ENCODE measurements around the gene COPA. TPM values are rescaled to one million over a fixed set of nuclear protein-coding genes. Genes with fewer than 3 reads are reported as not detected.

Gene COPA
- total RNA-seq, 1 experiment from 2014 or later, result 118 TPM

DNA sequence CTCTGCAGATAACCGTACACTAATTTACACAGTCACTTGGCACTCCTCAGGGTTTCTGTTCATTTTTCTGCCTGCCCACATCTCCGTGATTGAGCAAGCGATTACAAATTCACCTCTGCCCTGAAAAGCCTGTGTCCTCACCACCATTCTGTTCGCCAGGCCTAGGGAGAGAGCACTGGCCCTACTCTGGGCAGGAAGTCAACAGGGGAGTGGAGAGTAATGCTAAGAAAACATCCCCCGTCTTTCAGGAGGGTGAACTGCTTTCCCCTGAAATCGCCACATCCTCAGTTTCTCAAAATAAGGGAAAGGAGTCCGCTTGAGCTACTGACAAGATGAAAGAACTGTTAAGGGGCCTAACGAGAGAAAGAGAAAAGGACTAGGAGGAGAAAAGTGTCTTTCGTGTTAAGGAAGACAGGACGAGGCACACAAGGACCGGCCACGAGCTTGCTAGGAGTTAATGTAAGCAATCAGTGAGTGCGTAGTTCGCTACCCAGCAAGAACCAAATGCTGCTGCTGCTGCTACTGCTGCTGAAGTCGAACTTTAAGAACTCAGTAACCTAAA, 58.7 kb downstream of the COPA start:
- H2BK15ac ChIP-seq (ENCODE audit: low read depth, low read length), result no peak overlapping the region
- no peak overlapping the region for H4K8ac ChIP-seq (replicated peaks; ENCODE audit: insufficient read length, low read depth, low read length)
- no peaks in the 10 kb centered on the region for H4K20me1 ChIP-seq (ENCODE audit: control insufficient read depth, insufficient read depth, insufficient read length)
- H4K91ac ChIP-seq (ENCODE audit: insufficient read length, low read depth, low read length), result no peak overlapping the region
- H3K79me2 ChIP-seq (ENCODE audit: insufficient read depth, low read length), result peaks cover 5% of the 10 kb centered on the region; the same call in 1 of the 2 replicates
- no peaks in the 10 kb centered on the region for H3K27me3 ChIP-seq (ENCODE audit: insufficient read depth, low read length)
- peaks cover 4% of the 10 kb centered on the region for H3K23me2 ChIP-seq (ENCODE audit: insufficient read length, low read depth, low read length, poor library complexity, severe bottlenecking)
- H3K4me1 Mint-ChIP-seq, result peaks cover 14 to 16% of the 10 kb centered on the region in 2 experiments
- H3T11ph ChIP-seq (ENCODE audit: low read length), result no peak overlapping the region
- H3K27ac Mint-ChIP-seq, result peak overlapping the region; percentile 26 to 86 (median 86)
- no peak overlapping the region for H2AK5ac ChIP-seq (ENCODE audit: insufficient read length, low read length)
- H3K14ac ChIP-seq (ENCODE audit: insufficient read depth, low read length), result peak overlapping the region; percentile 80; the same call in 1 of the 2 replicates
- no peak overlapping the region for H3K27ac ChIP-seq (ENCODE audit: insufficient read length, low read depth, low read length)
- no peak overlapping the region for H3K56ac ChIP-seq (ENCODE audit: insufficient read length, low read depth, low read length)
- no peak overlapping the region for H3K4ac ChIP-seq (ENCODE audit: low read depth, low read length)
- peak overlapping the region; percentile 87 to 96 for H3K4me3 Mint-ChIP-seq
- H3K27me3 Mint-ChIP-seq (ENCODE audit: low read depth), result no peaks in the 10 kb centered on the region
- no peak overlapping the region for H2AFZ ChIP-seq (ENCODE audit: low read length)
- no peak overlapping the region for H2BK5ac ChIP-seq (ENCODE audit: insufficient read length, low read length)
- H3K4me2 ChIP-seq (ENCODE audit: insufficient read depth, insufficient read length, low read length), result peak overlapping the region; percentile 97
- DNase-seq, result no peak
- no peaks in the 10 kb centered on the region for H3K9me3 Mint-ChIP-seq
- H2BK120ac ChIP-seq (ENCODE audit: low read depth, low read length, poor library complexity, severe bottlenecking), result no peak overlapping the region
- no peak overlapping the region for H3K23ac ChIP-seq (ENCODE audit: insufficient read length, low read depth, low read length)
- no CpG with 5 or more reads among the region's 15 CpGs for WGBS (ENCODE audit: extremely low coverage, insufficient read length, low lambda C conversion rate)
- 0 out of 2 replicates have a peak, but pooled peaks cover 2% of the 10 kb centered on the region for H3K4me1 ChIP-seq (ENCODE audit: insufficient read depth, low read length)
- no peak overlapping the region for H2BK20ac ChIP-seq (ENCODE audit: low read depth, low read length, poor library complexity, severe bottlenecking)
- H3K9ac ChIP-seq (ENCODE audit: extremely low read depth, insufficient read length, low read length), result peak overlapping the region; percentile 87
- TF ChIP-seq, protein P1, sequence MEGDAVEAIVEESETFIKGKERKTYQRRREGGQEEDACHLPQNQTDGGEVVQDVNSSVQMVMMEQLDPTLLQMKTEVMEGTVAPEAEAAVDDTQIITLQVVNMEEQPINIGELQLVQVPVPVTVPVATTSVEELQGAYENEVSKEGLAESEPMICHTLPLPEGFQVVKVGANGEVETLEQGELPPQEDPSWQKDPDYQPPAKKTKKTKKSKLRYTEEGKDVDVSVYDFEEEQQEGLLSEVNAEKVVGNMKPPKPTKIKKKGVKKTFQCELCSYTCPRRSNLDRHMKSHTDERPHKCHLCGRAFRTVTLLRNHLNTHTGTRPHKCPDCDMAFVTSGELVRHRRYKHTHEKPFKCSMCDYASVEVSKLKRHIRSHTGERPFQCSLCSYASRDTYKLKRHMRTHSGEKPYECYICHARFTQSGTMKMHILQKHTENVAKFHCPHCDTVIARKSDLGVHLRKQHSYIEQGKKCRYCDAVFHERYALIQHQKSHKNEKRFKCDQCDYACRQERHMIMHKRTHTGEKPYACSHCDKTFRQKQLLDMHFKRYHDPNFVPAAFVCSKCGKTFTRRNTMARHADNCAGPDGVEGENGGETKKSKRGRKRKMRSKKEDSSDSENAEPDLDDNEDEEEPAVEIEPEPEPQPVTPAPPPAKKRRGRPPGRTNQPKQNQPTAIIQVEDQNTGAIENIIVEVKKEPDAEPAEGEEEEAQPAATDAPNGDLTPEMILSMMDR (conservative IDR thresholded peaks at IDR 0.05), result no peak
- H3K18ac ChIP-seq (ENCODE audit: insufficient read length, low read depth, low read length), result peak overlapping the region; percentile 62
- no peaks in the 10 kb centered on the region for H3K79me1 ChIP-seq (ENCODE audit: insufficient read depth, low read depth, low read length, poor library complexity, severe bottlenecking)
- H4K5ac ChIP-seq (ENCODE audit: insufficient read length, low read depth, low read length), result no peak overlapping the region
- peaks cover 19 to 48% (median 46%) of the 10 kb centered on the region in 3 experiments; a peak in 6 of 7 replicates for H3K36me3 Mint-ChIP-seq (ENCODE audit: insufficient read depth in 1 of 3, low read depth in 3 of 3)
- H2BK12ac ChIP-seq (ENCODE audit: insufficient read length, low read depth, low read length), result no peak overlapping the region
- no peaks in the 10 kb centered on the region for H3K9me3 ChIP-seq (ENCODE audit: control insufficient read depth, low read depth, low read length)

Data from H9 (cell line).